GM19438 (cell line): Measurements from ENCODE around the gene ZNF768.
"Not testable (repeated sequence)": the region's sequence is repeated elsewhere in the genome, so short reads cannot be mapped to it uniquely, and the experiment has no call there.

Experiments used
- ATAC-seq: cut with Tn5 transposase; IDR thresholded peaks from one replicate; pipeline ENCODE4 v1.9.1; 2021; ENCODE audit warnings: low read depth; ENCODE audit not compliant: unreplicated experiment

The ZNF768 gene

GRCh38 chr16:30533748-30534367 lies 7.5 kb upstream of the ZNF768 start:
- ATAC-seq, result no peak

GRCh38 chr16:30533146-30533522 lies 6.8 kb upstream of the ZNF768 start:
- no peak for ATAC-seq

GRCh38 chr16:30532285-30533145 lies 6.1 kb upstream of the ZNF768 start:
- ATAC-seq, result no peak

- ATAC-seq, result no peak
Measured at GRCh38 chr16:30530163-30531037, 4.0 kb upstream of the ZNF768 start.

GRCh38 chr16:30528799-30529457 lies 2.6 kb upstream of the ZNF768 start:
- no peak for ATAC-seq

- ATAC-seq, result peak; percentile 8
Measured at GRCh38 chr16:30527635-30528178, 1.3 kb upstream of the ZNF768 start.

- ATAC-seq, result peak; percentile 81
Measured at GRCh38 chr16:30526823-30527634, 663 bp upstream of the ZNF768 start.

- no peak for ATAC-seq
Measured at GRCh38 chr16:30525844-30526136, 576 bp downstream of the ZNF768 start.

GRCh38 chr16:30524575-30525568 lies 1.5 kb downstream of the ZNF768 start:
- no peak for ATAC-seq

GRCh38 chr16:30523768-30524574 lies 2.4 kb downstream of the ZNF768 start:
- ATAC-seq, result no peak

- not testable (repeated sequence) for ATAC-seq
Measured at GRCh38 chr16:30522702-30523463, 3.5 kb downstream of the ZNF768 start.

GRCh38 chr16:30521873-30522641 lies 4.3 kb downstream of the ZNF768 start:
- ATAC-seq, result no peak

- no peak for ATAC-seq
Measured at GRCh38 chr16:30521476-30521872, 4.9 kb downstream of the ZNF768 start.

GRCh38 chr16:30519120-30520049 lies 7.0 kb downstream of the ZNF768 start:
- no peak for ATAC-seq

- no peak for ATAC-seq
Measured at GRCh38 chr16:30518552-30518951, 7.8 kb downstream of the ZNF768 start.
